Small intestine (tissue), 7 donors: ENCODE data around the gene ROR1. TPM values are rescaled to one million over a fixed set of nuclear protein-coding genes. Genes with fewer than 3 reads are reported as not detected.

Experiments
- DNase-seq, 2 donors: peaks; one replicate each; pipeline versions ENCODE4 v3.0.0 to v3.0.0-alpha.2; 2013
- FAIRE-seq: peaks from 2 replicates; lab custom pipeline; 2012; peaks lifted over from hg19 to GRCh38; lab: Jason Lieb, UNC
- H3K27ac ChIP-seq, 3 donors: one replicate each; pipeline ENCODE4 v1.5.1; 2013; ENCODE audit warnings: low read length in 2 of 3, mild to moderate bottlenecking in 2 of 3, control low read depth in 1 of 3, inconsistent platforms in 1 of 3, low read depth in 1 of 3, moderate library complexity in 1 of 3
- H3K27me3 ChIP-seq, 3 donors: one replicate each; pipeline ENCODE4 v1.6.1; 2013; ENCODE audit warnings: low read length in 3 of 3, inconsistent platforms in 1 of 3; ENCODE audit not compliant: control insufficient read depth in 3 of 3, insufficient read depth in 3 of 3
- H3K36me3 ChIP-seq, 3 donors: one replicate each; pipeline ENCODE4 v1.6.1; 2013; ENCODE audit warnings: low read length in 3 of 3, inconsistent platforms in 1 of 3, low read depth in 1 of 3, mild to moderate bottlenecking in 1 of 3, moderate library complexity in 1 of 3; ENCODE audit not compliant: control insufficient read depth in 3 of 3, insufficient read depth in 2 of 3
- H3K4me1 ChIP-seq, 3 donors: one replicate each; pipeline ENCODE4 v1.6.1; 2013; ENCODE audit warnings: low read length in 2 of 3, inconsistent platforms in 1 of 3, low read depth in 1 of 3, mild to moderate bottlenecking in 1 of 3, moderate library complexity in 1 of 3; ENCODE audit not compliant: control insufficient read depth in 3 of 3, insufficient read depth in 2 of 3
- H3K4me3 ChIP-seq, 3 donors: one replicate each; pipeline ENCODE4 v1.5.1; 2013; ENCODE audit warnings: low read length in 3 of 3, control low read depth in 1 of 3, inconsistent platforms in 1 of 3, low read depth in 1 of 3, mild to moderate bottlenecking in 1 of 3, moderate library complexity in 1 of 3
- H3K9me3 ChIP-seq, 2 donors: one replicate each; pipeline ENCODE4 v1.6.1; 2013; ENCODE audit warnings: low read depth in 1 of 2, low read length in 1 of 2; ENCODE audit not compliant: control insufficient read depth in 2 of 2, insufficient read depth in 1 of 2
- WGBS, 3 donors: extraction: QIAGEN DNeasy Blood & Tissue Kit; methylation state at CpG; one replicate each; pipeline ENCODE4 v1.1.7; 2013; 5-methylcytosine and 5-hydroxymethylcytosine counted together
- polyA plus RNA-seq, 4 donors: library from polyadenylated mRNA; stranded (reverse) in 3 of 4; unstranded in 1 of 4; fragments of 200-250 nt in 3 of 4; fragments of 120-200 nt in 1 of 4; gene quantifications; one replicate each; pipeline versions ENCODE4 v1.2.1 to v1.2.3, GENCODE V29; 2013
- donor health status: healthy with polysubstance abuse.
- donor health status: control.
- donor health status: control.
- donor health status: Bipolar disorder and iron deficiency.
- donor health status: healthy.

Gene ROR1
- polyA plus RNA-seq, 4 donors = 0.22 to 3.6 (median 3.2) TPM; not detected in 1

GRCh38 chr1:63772201-63772600, 1.6 kb upstream of the ROR1 start:
- FAIRE-seq = no peak
- DNase-seq = peak in 1 of 2 donors; percentile 50

GRCh38 chr1:63772876-63773275, 941 bp upstream of the ROR1 start:
- Histone ChIP-seq H3K27ac (peak overlapping the region in 1 of 3 donors; percentile 29), H3K9me3 (no peaks in the 10 kb centered on the region), H3K27me3 (peaks cover 0 to 4% (median 0%) of the 10 kb centered on the region in 3 donors), H3K36me3 (no peaks in the 10 kb centered on the region), H3K4me1 (peaks cover 2 to 30% (median 9%) of the 10 kb centered on the region in 3 donors), H3K4me3 (no peak overlapping the region)
- DNase-seq = no peak
- 48 to 63% (median 57%) methylated on average over 2 of the region's 2 CpGs for WGBS, 3 donors
- no peak for FAIRE-seq

More at GRCh38 chr1:63772201-63772600, 1.6 kb upstream of the ROR1 start:
- H3K27me3 ChIP-seq = peaks cover 0 to 4% (median 0%) of the 10 kb centered on the region in 3 donors
- WGBS, 3 donors = 46 to 84% (median 47%) methylated on average over 3 of the region's 3 CpGs
- H3K4me1 ChIP-seq = peaks cover 2 to 30% (median 9%) of the 10 kb centered on the region in 3 donors
- H3K36me3 ChIP-seq = no peaks in the 10 kb centered on the region
- peak overlapping the region in 1 of 3 donors; percentile 29 for H3K27ac ChIP-seq
- no peaks in the 10 kb centered on the region for H3K9me3 ChIP-seq
- no peak overlapping the region for H3K4me3 ChIP-seq

- no peak for DNase-seq
- peaks cover 0 to 4% (median 0%) of the 10 kb centered on the region in 3 donors for H3K27me3 ChIP-seq
- 1 to 5% (median 2%) methylated on average over 9 of the region's 9 CpGs for WGBS, 3 donors
- no peak for FAIRE-seq
- no peaks in the 10 kb centered on the region for H3K9me3 ChIP-seq
- H3K36me3 ChIP-seq = no peaks in the 10 kb centered on the region
- H3K4me1 ChIP-seq = peaks cover 2 to 32% (median 9%) of the 10 kb centered on the region in 3 donors
- H3K4me3 ChIP-seq = peak overlapping the region in 2 of 3 donors; percentile 64 to 65
- H3K27ac ChIP-seq = peak overlapping the region in 1 of 3 donors; percentile 18
Observed at GRCh38 chr1:63773496-63773814, 362 bp upstream of the ROR1 start.

GRCh38 chr1:63774617-63775417, 1.0 kb downstream of the ROR1 start:
- Histone ChIP-seq H3K9me3 (no peaks in the 10 kb centered on the region), H3K27me3 (peaks cover 0 to 4% (median 0%) of the 10 kb centered on the region in 3 donors), H3K4me3 (peak overlapping the region; percentile 48 to 71 (median 64)), H3K27ac (peak overlapping the region in 2 of 3 donors; percentile 64 to 65), H3K4me1 (peaks cover 2 to 32% (median 12%) of the 10 kb centered on the region in 3 donors), H3K36me3 (no peaks in the 10 kb centered on the region)
- DNase-seq (peak; percentile 47 to 80), FAIRE-seq (no peak)
- 1 to 2% (median 2%) methylated on average over 57 to 72 of the region's 72 CpGs for WGBS, 3 donors

GRCh38 chr1:63775418-63776127, 1.8 kb downstream of the ROR1 start:
- 19 to 33% (median 25%) methylated on average over 8 of the region's 8 CpGs for WGBS, 3 donors

GRCh38 chr1:63777286-63777685, 3.5 kb downstream of the ROR1 start:
- Histone ChIP-seq H3K9me3 (no peaks in the 10 kb centered on the region), H3K36me3 (no peaks in the 10 kb centered on the region), H3K4me1 (peaks cover 0 to 21% (median 9%) of the 10 kb centered on the region in 3 donors), H3K27me3 (peaks cover 0 to 4% (median 0%) of the 10 kb centered on the region in 3 donors), H3K27ac (no peak overlapping the region), H3K4me3 (no peak overlapping the region)
- WGBS, 3 donors = 80 to 85% (median 82%) methylated on average over 2 of the region's 2 CpGs
- FAIRE-seq (no peak), DNase-seq (no peak)

More at GRCh38 chr1:63775418-63776127, 1.8 kb downstream of the ROR1 start:
- DNase-seq = no peak
- Histone ChIP-seq H3K4me1 (peaks cover 2 to 32% (median 14%) of the 10 kb centered on the region in 3 donors), H3K36me3 (no peaks in the 10 kb centered on the region), H3K27me3 (peaks cover 0 to 4% (median 0%) of the 10 kb centered on the region in 3 donors), H3K9me3 (no peaks in the 10 kb centered on the region), H3K4me3 (peak overlapping the region in 2 of 3 donors; percentile 64 to 71), H3K27ac (no peak overlapping the region)
- no peak for FAIRE-seq

- Histone ChIP-seq H3K4me3 (no peak overlapping the region), H3K9me3 (no peaks in the 10 kb centered on the region), H3K27ac (no peak overlapping the region), H3K27me3 (peaks cover 0 to 4% (median 0%) of the 10 kb centered on the region in 3 donors), H3K36me3 (no peaks in the 10 kb centered on the region), H3K4me1 (peaks cover 0 to 12% (median 9%) of the 10 kb centered on the region in 3 donors)
- 80 to 87% (median 82%) methylated on average over 3 of the region's 3 CpGs for WGBS, 3 donors
- FAIRE-seq (no peak), DNase-seq (no peak)
Observed at GRCh38 chr1:63777965-63778880, 4.4 kb downstream of the ROR1 start.
